Kidney (tissue), 14 donors: ENCODE measurements around the gene PKIG. TPM values are rescaled to one million over a fixed set of nuclear protein-coding genes. Genes with fewer than 3 reads are reported as not detected.

Source experiments
- DNase-seq, 5 donors: peaks; one replicate each; pipeline ENCODE4 v3.0.0-alpha.2; 2013 to 2020
- FAIRE-seq: peaks from 2 replicates; lab custom pipeline; 2012; peaks lifted over from hg19 to GRCh38; lab: Jason Lieb, UNC
- H3K27ac ChIP-seq, 2 donors: one replicate each; pipeline ENCODE4 v1.7.0; 2013; ENCODE audit warnings: low read depth in 2 of 2, low read length in 2 of 2, inconsistent platforms in 1 of 2
- H3K27me3 ChIP-seq: one replicate; pipeline ENCODE4 v1.7.1; 2013; ENCODE audit warnings: low read length, inconsistent platforms; ENCODE audit not compliant: control insufficient read depth, insufficient read depth
- H3K36me3 ChIP-seq, 3 donors: one replicate each; pipeline versions ENCODE4 v1.7.0 to v1.7.1; 2013; ENCODE audit warnings: low read length in 3 of 3, control low read depth in 1 of 3, inconsistent platforms in 1 of 3; ENCODE audit not compliant: insufficient read depth in 3 of 3, control insufficient read depth in 2 of 3
- H3K4me1 ChIP-seq, 3 donors: one replicate each; pipeline versions ENCODE4 v1.7.0 to v1.7.1; 2013; ENCODE audit warnings: low read length in 3 of 3, inconsistent platforms in 1 of 3, low read depth in 1 of 3; ENCODE audit not compliant: control insufficient read depth in 2 of 3, insufficient read depth in 2 of 3
- H3K4me3 ChIP-seq, 3 donors: one replicate each; pipeline versions ENCODE4 v1.7.0 to v1.8.1; 2013; ENCODE audit warnings: low read length in 3 of 3, control low read depth in 1 of 3, inconsistent platforms in 1 of 3
- H3K9ac ChIP-seq, 3 donors: one replicate each; pipeline versions ENCODE4 v1.7.0 to v1.7.1; 2013; ENCODE audit warnings: low read length in 3 of 3, control low read depth in 1 of 3, inconsistent platforms in 1 of 3
- H3K9me3 ChIP-seq, 3 donors: one replicate each; pipeline versions ENCODE4 v1.7.0 to v1.7.1; 2013; ENCODE audit warnings: low read length in 3 of 3, control low read depth in 1 of 3, inconsistent platforms in 1 of 3; ENCODE audit not compliant: control insufficient read depth in 2 of 3, insufficient read depth in 1 of 3
- CTCF ChIP-seq: IDR thresholded peaks from 3 replicates; pipeline ENCODE4 v1.5.1; 2012; ENCODE audit warnings: mild to moderate bottlenecking, moderate library complexity, borderline replicate concordance; ENCODE audit not compliant: insufficient read depth; ENCODE audit errors: extremely low read depth
- intact Hi-C: fragments of 100-400 bp; cut with DNase I; formaldehyde crosslinking; loops from one replicate; pipeline ENCODE4 v1.11.1; 2022
- polyA plus RNA-seq: library from polyadenylated mRNA; stranded (reverse); fragments of 350-450 nt; fragmentation: Illumina TruSeq; extraction: RNeasy Lipid Tissue Mini Kit (QIAGEN cat#74804); gene quantifications from one replicate; pipeline ENCODE4 v1.2.3, GENCODE V29; 2014; ENCODE audit warnings: low read depth, low replicate concordance; ENCODE audit not compliant: insufficient read depth
- total RNA-seq: library from RNA; stranded (reverse); fragmentation: NEBNext Ultra II Directional; extraction: Animal tissue kit (Norgen Biotek cat#: 25700); gene quantifications from one replicate; pipeline ENCODE4 v1.2.1, GENCODE V29; 2021
- donor health status: control.
- donor health status: control.
- donor health status: control.
- donor health status: control.
- donor health status: control.
- donor health status: DM: yes; HTN: yes; CAD: no.
- donor health status: Normal renal cell carcinoma (clear cell type).

Gene PKIG
- total and polyA plus RNA-seq, 2 donors from 2014 or later, result 71.1 to 150 TPM

GRCh38 chr20:44658810-44659209 is 76.4 kb downstream of the PKIG start:
- DNase-seq (no peak), FAIRE-seq (no peak)
- no peak overlapping the region for H3K27ac ChIP-seq
- H3K36me3 ChIP-seq, result no peaks in the 10 kb centered on the region
- TF ChIP-seq CTCF, result no peak
- intact Hi-C loops, result no loop called here
- H3K4me3 ChIP-seq, result no peak overlapping the region
- no peaks in the 10 kb centered on the region for H3K9me3 ChIP-seq
- no peaks in the 10 kb centered on the region for H3K27me3 ChIP-seq
- H3K4me1 ChIP-seq, result no peaks in the 10 kb centered on the region
- H3K9ac ChIP-seq, result peak overlapping the region in 1 of 3 donors; percentile 3

- no peak overlapping the region for H3K4me3 ChIP-seq
- no peak for TF ChIP-seq CTCF
- H3K36me3 ChIP-seq, result no peaks in the 10 kb centered on the region
- no peak overlapping the region for H3K27ac ChIP-seq
- no peak overlapping the region for H3K9ac ChIP-seq
- no peaks in the 10 kb centered on the region for H3K27me3 ChIP-seq
- DNase-seq (no peak), FAIRE-seq (no peak)
- intact Hi-C loops, result no loop called here
- H3K4me1 ChIP-seq, result no peaks in the 10 kb centered on the region
- no peaks in the 10 kb centered on the region for H3K9me3 ChIP-seq
Measured at GRCh38 chr20:44659931-44660330, 77.6 kb downstream of the PKIG start.

- Histone ChIP-seq H3K27ac (no peak overlapping the region), H3K9ac (no peak overlapping the region), H3K4me1 (no peaks in the 10 kb centered on the region), H3K36me3 (no peaks in the 10 kb centered on the region), H3K27me3 (no peaks in the 10 kb centered on the region), H3K4me3 (no peak overlapping the region), H3K9me3 (no peaks in the 10 kb centered on the region)
- TF ChIP-seq CTCF, result no peak
- intact Hi-C loops, result no loop called here
- DNase-seq (no peak), FAIRE-seq (no peak)
Measured at GRCh38 chr20:44660581-44660980, 78.2 kb downstream of the PKIG start.

- intact Hi-C loops, result no loop called here
- no peak for FAIRE-seq
- H3K27ac ChIP-seq, result no peak overlapping the region
- H3K4me1 ChIP-seq, result no peaks in the 10 kb centered on the region
- H3K9me3 ChIP-seq, result no peaks in the 10 kb centered on the region
- no peak overlapping the region for H3K9ac ChIP-seq
- DNase-seq, result no peak
- H3K27me3 ChIP-seq, result no peaks in the 10 kb centered on the region
- H3K4me3 ChIP-seq, result no peak overlapping the region
- no peaks in the 10 kb centered on the region for H3K36me3 ChIP-seq
- no peak for TF ChIP-seq CTCF
Measured at GRCh38 chr20:44662261-44662660, 79.9 kb downstream of the PKIG start.
